ENCODE data around the gene CAMK2A.

CAMK2A gene

GRCh38 chr5:150241298-150242160 is 48.0 kb downstream of the CAMK2A start:
- ChIA-PET CTCF (no interaction called here), POLR2A (ENCODE audit: low non-redundant PET) (no interaction called here)
- TF ChIP-seq, protein P1, sequence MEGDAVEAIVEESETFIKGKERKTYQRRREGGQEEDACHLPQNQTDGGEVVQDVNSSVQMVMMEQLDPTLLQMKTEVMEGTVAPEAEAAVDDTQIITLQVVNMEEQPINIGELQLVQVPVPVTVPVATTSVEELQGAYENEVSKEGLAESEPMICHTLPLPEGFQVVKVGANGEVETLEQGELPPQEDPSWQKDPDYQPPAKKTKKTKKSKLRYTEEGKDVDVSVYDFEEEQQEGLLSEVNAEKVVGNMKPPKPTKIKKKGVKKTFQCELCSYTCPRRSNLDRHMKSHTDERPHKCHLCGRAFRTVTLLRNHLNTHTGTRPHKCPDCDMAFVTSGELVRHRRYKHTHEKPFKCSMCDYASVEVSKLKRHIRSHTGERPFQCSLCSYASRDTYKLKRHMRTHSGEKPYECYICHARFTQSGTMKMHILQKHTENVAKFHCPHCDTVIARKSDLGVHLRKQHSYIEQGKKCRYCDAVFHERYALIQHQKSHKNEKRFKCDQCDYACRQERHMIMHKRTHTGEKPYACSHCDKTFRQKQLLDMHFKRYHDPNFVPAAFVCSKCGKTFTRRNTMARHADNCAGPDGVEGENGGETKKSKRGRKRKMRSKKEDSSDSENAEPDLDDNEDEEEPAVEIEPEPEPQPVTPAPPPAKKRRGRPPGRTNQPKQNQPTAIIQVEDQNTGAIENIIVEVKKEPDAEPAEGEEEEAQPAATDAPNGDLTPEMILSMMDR (conservative IDR thresholded peaks at IDR 0.05; ENCODE audit: low read depth): no peak
- H3K27ac ChIP-seq: no peak overlapping the region
- no peak for DNase-seq (ENCODE audit: low spot score)

DNA sequence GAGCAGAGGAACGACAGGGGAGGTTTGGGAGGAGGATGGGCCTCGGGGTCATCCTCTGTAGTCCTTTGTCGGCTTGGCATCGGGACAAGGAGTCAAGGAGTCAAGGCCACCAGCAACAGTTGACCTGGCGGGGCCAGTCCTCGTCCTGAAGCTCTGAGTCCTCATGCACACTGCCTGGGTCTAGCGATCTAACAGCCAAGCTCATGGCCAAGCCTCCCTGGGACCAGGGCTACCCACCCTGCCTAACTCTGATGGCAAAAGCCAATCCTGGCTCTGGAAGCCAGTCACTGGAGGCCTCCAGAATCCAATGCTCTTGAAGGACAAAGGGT is 49.8 kb downstream of the CAMK2A start:
- ChIA-PET POLR2A (ENCODE audit: low non-redundant PET) (no interaction called here), CTCF (no interaction called here)
- no peak for DNase-seq (ENCODE audit: low spot score)
- TF ChIP-seq, protein P1 (conservative IDR thresholded peaks at IDR 0.05; ENCODE audit: low read depth): no peak
- no peak overlapping the region for H3K27ac ChIP-seq

- ChIA-PET POLR2A (ENCODE audit: low non-redundant PET) (no interaction called here), CTCF (no interaction called here)
- no peak overlapping the region for H3K27ac ChIP-seq
- no peak for DNase-seq (ENCODE audit: low spot score)
- TF ChIP-seq, protein P1 (conservative IDR thresholded peaks at IDR 0.05; ENCODE audit: low read depth): no peak
Observed at GRCh38 chr5:150239099-150239793, 50.3 kb downstream of the CAMK2A start.

GRCh38 chr5:150238646-150239045 is 50.9 kb downstream of the CAMK2A start:
- POLR2A ChIA-PET (ENCODE audit: low non-redundant PET): no interaction called here
- CTCF ChIA-PET: no interaction called here
- TF ChIP-seq, protein P1 (conservative IDR thresholded peaks at IDR 0.05; ENCODE audit: low read depth): no peak
- DNase-seq (ENCODE audit: low spot score): no peak
- no peak overlapping the region for H3K27ac ChIP-seq

DNA sequence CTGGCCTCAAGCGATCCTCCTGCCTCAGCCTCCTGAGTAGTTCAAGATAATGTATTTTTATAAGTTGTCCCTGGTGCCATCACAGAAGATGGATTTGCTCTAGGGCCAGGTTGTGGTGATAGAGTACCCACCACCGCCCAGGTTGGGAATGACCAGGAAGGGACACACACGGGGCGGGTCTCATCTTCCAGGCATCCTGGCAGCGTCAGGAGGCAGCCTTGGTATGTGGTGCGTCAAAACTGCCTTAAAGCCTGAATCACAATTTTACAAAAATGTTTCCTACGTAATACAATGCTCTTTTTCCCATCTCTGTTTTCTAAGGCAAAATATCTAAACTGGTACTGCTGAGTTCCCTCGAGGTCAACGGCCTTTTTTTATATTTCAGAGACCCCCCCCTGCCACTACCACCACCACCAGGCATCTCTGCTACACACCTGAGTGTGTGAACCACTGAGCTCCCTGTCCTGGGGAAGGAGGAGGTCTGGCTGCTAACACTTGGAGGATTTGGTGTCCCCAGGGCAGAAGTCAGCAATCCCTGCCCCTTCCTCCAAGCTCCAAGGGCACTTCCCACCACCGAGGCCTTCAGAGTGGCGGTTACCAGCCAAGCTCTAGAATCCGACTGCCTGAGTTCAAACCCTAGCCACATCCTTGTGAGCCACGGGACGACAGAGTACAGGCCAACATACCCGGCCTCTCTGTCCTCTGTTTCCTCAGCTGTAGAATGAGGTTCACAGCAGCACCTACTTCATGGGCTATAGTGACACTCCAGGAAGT is 52.4 kb downstream of the CAMK2A start:
- DNase-seq (ENCODE audit: low spot score): no peak
- POLR2A ChIA-PET (ENCODE audit: low non-redundant PET): no interaction called here
- no peak overlapping the region for H3K27ac ChIP-seq
- CTCF ChIA-PET: interaction anchor here (0.5 kb wide), 1 partner anchor 31 kb away, joined by 3 read pairs; no protein-coding TSS in a partner anchor
- TF ChIP-seq, protein P1 (conservative IDR thresholded peaks at IDR 0.05; ENCODE audit: low read depth): no peak

DNA sequence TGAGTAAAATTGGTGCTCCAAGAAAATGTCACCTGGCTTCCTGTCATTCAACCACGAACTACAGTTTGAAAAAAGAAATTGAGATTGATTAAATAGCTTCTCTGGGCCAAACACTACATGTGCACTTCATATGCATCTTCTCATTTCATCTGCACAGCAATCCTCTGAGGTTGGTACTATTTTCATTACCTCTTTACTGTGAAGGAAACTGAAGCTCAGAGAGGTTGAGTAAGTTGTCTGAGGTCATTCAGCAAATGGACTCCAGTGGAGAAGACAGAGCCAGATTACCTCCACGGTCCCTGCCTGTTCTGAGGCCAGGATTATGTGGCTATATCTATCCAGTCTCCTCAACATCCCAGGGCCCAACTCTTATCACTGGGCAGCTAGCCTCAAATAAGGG is 53.3 kb downstream of the CAMK2A start:
- ChIA-PET CTCF (no interaction called here), POLR2A (ENCODE audit: low non-redundant PET) (no interaction called here)

More for the DNA sequence above, 53.3 kb downstream of the CAMK2A start:
- no peak for DNase-seq (ENCODE audit: low spot score)
- TF ChIP-seq, protein P1 (conservative IDR thresholded peaks at IDR 0.05; ENCODE audit: low read depth): no peak
- no peak overlapping the region for H3K27ac ChIP-seq

Data from RWPE1 (cell line).